Neural progenitor cell (in vitro differentiated cells): ENCODE measurements around the gene CHMP5.

Experiments used
- EZH2phosphoT487 ChIP-seq: fragments of 200-600 bp; sonication (generic); IDR thresholded peaks from 2 replicates; pipeline ENCODE4 v1.6.1; 2017; ENCODE audit warnings: antibody characterized with exemption
- TF ChIP-seq, protein P1 (sequence below): fragments of 200-600 bp; sonication (generic); IDR thresholded peaks from 2 replicates; pipeline ENCODE4 v1.5.1; 2017; ENCODE audit warnings: antibody characterized with exemption, mild to moderate bottlenecking

GRCh38 chr9:33310748-33311147 is 45.9 kb downstream of the CHMP5 start:
- no peak for TF ChIP-seq EZH2phosphoT487
- TF ChIP-seq, protein P1, sequence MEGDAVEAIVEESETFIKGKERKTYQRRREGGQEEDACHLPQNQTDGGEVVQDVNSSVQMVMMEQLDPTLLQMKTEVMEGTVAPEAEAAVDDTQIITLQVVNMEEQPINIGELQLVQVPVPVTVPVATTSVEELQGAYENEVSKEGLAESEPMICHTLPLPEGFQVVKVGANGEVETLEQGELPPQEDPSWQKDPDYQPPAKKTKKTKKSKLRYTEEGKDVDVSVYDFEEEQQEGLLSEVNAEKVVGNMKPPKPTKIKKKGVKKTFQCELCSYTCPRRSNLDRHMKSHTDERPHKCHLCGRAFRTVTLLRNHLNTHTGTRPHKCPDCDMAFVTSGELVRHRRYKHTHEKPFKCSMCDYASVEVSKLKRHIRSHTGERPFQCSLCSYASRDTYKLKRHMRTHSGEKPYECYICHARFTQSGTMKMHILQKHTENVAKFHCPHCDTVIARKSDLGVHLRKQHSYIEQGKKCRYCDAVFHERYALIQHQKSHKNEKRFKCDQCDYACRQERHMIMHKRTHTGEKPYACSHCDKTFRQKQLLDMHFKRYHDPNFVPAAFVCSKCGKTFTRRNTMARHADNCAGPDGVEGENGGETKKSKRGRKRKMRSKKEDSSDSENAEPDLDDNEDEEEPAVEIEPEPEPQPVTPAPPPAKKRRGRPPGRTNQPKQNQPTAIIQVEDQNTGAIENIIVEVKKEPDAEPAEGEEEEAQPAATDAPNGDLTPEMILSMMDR, result no peak
